Liver (tissue), 9 donors: Measurements from ENCODE around the gene PYGO2. TPM values are rescaled to one million over a fixed set of nuclear protein-coding genes. Genes with fewer than 3 reads are reported as not detected.

Experiments used
- DNase-seq: peaks from one replicate; pipeline ENCODE4 v3.0.0-alpha.2; 2017; ENCODE audit warnings: low spot score
- H3K27ac ChIP-seq, 2 donors: one replicate each; pipeline ENCODE4 v1.7.0; 2013; ENCODE audit warnings: inconsistent platforms in 2 of 2, low read length in 2 of 2, control low read depth in 1 of 2, low read depth in 1 of 2, mild to moderate bottlenecking in 1 of 2
- H3K27me3 ChIP-seq, 4 donors: one replicate each; pipeline versions ENCODE4 v1.6.1 to v1.7.0; 2013; ENCODE audit warnings: low read length in 3 of 4, inconsistent platforms in 1 of 4, mild to moderate bottlenecking in 1 of 4, moderate library complexity in 1 of 4; ENCODE audit not compliant: control insufficient read depth in 4 of 4, insufficient read depth in 4 of 4
- H3K36me3 ChIP-seq, 4 donors: one replicate each; pipeline versions ENCODE4 v1.6.1 to v1.7.0; 2013; ENCODE audit warnings: low read length in 3 of 4, mild to moderate bottlenecking in 3 of 4, low read depth in 1 of 4, moderate library complexity in 1 of 4; ENCODE audit not compliant: control insufficient read depth in 4 of 4, insufficient read depth in 3 of 4
- H3K4me1 ChIP-seq, 4 donors: one replicate each; pipeline versions ENCODE4 v1.6.1 to v1.7.0; 2013; ENCODE audit warnings: low read length in 3 of 4, mild to moderate bottlenecking in 3 of 4, moderate library complexity in 1 of 4; ENCODE audit not compliant: control insufficient read depth in 4 of 4, insufficient read depth in 4 of 4
- H3K4me3 ChIP-seq, 3 donors: one replicate each; pipeline versions ENCODE4 v1.6.1 to v1.7.0; 2013; ENCODE audit warnings: low read length in 3 of 3, control low read depth in 1 of 3, low read depth in 1 of 3, mild to moderate bottlenecking in 1 of 3
- H3K9ac ChIP-seq, 2 donors: one replicate each; pipeline ENCODE4 v1.7.0; 2013; ENCODE audit warnings: low read length in 2 of 2, mild to moderate bottlenecking in 2 of 2, moderate library complexity in 2 of 2, control low read depth in 1 of 2, low read depth in 1 of 2
- H3K9me3 ChIP-seq, 4 donors: one replicate each; pipeline versions ENCODE4 v1.6.1 to v1.7.0; 2013; ENCODE audit warnings: low read length in 3 of 4; ENCODE audit not compliant: control insufficient read depth in 4 of 4
- EGR1 ChIP-seq, 2 donors: IDR thresholded peaks; 2 replicates each; pipeline ENCODE4 v1.6.1; 2016 to 2018; ENCODE audit warnings: antibody characterized with exemption in 2 of 2, low read depth in 2 of 2
- FOXA1 ChIP-seq: IDR thresholded peaks from 2 replicates; pipeline ENCODE4 v1.6.1; 2016; ENCODE audit warnings: antibody characterized with exemption
- FOXA2 ChIP-seq: IDR thresholded peaks from 2 replicates; pipeline ENCODE4 v1.6.1; 2016; ENCODE audit warnings: antibody characterized with exemption
- GABPA ChIP-seq, 2 donors: IDR thresholded peaks in 1 of 2; conservative IDR thresholded peaks in 1 of 2; 2 replicates each; pipeline ENCODE4 v1.6.1; 2016; ENCODE audit warnings: antibody characterized with exemption in 2 of 2, mild to moderate bottlenecking in 1 of 2, moderate library complexity in 1 of 2
- HNF4A ChIP-seq, 2 donors: conservative IDR thresholded peaks; 2 replicates each; pipeline ENCODE4 v1.6.1; 2016; ENCODE audit warnings: antibody characterized with exemption in 2 of 2, mild to moderate bottlenecking in 2 of 2
- JUND ChIP-seq, 2 donors: IDR thresholded peaks; 2 replicates each; pipeline ENCODE4 v1.6.1; 2016; ENCODE audit warnings: antibody characterized with exemption in 2 of 2
- NR2F2 ChIP-seq: IDR thresholded peaks from 2 replicates; pipeline ENCODE4 v1.6.1; 2016; ENCODE audit warnings: antibody characterized with exemption
- RAD21 ChIP-seq, 2 donors: IDR thresholded peaks; 2 replicates each; pipeline ENCODE4 v1.6.1; 2016; ENCODE audit warnings: antibody characterized with exemption in 2 of 2, mild to moderate bottlenecking in 2 of 2
- RXRA ChIP-seq, 2 donors: IDR thresholded peaks; 2 replicates each; pipeline ENCODE4 v1.6.1; 2017 to 2018; ENCODE audit warnings: antibody characterized with exemption in 2 of 2, mild to moderate bottlenecking in 1 of 2
- SP1 ChIP-seq: IDR thresholded peaks from 2 replicates; pipeline ENCODE4 v1.6.1; 2018; ENCODE audit warnings: antibody characterized with exemption, mild to moderate bottlenecking
- TAF1 ChIP-seq: conservative IDR thresholded peaks from 2 replicates; pipeline ENCODE4 v1.6.1; 2016; ENCODE audit warnings: antibody characterized with exemption, mild to moderate bottlenecking
- YY1 ChIP-seq: IDR thresholded peaks from 2 replicates; pipeline ENCODE4 v1.6.1; 2016; ENCODE audit warnings: antibody characterized with exemption, mild to moderate bottlenecking
- WGBS: extraction: QIAGEN DNeasy Blood & Tissue Kit; methylation state at CpG from one replicate; pipeline ENCODE4 v1.1.7; 2013; 5-methylcytosine and 5-hydroxymethylcytosine counted together
- polyA plus RNA-seq, 2 donors: library from polyadenylated mRNA; stranded (reverse) in 1 of 2; unstranded in 1 of 2; fragments of 200-250 nt in 1 of 2; fragments of >200 nt in 1 of 2; fragmentation: Nextera tagmentation in 1 of 2; extraction: Ambion mirVana in 1 of 2; gene quantifications; one replicate each; pipeline versions ENCODE4 v1.2.1 to v1.2.3, GENCODE V29; 2013 to 2015
- total RNA-seq, 2 donors: library from RNA; depleted of rRNA; stranded (reverse); fragments of >200 nt; gene quantifications; one replicate each; pipeline ENCODE4 v1.2.3, GENCODE V29; 2014
- TF ChIP-seq, protein P1 (sequence below): IDR thresholded peaks from 2 replicates; pipeline ENCODE4 v1.6.1; 2016; ENCODE audit warnings: antibody characterized with exemption
- TF ChIP-seq, protein P2 (sequence below): fragments of 150-350 bp; IDR thresholded peaks from 2 replicates; pipeline ENCODE4 v1.5.1; 2017; ENCODE audit warnings: improper control_type of control experiment, low read depth, low read length; ENCODE audit not compliant: missing input control
- TF ChIP-seq, protein P3 (sequence below): IDR thresholded peaks from 2 replicates; pipeline ENCODE4 v1.6.1; 2016; ENCODE audit warnings: antibody characterized with exemption
- TF ChIP-seq, protein P4 (sequence below): IDR thresholded peaks from 2 replicates; pipeline ENCODE4 v1.6.1; 2016; ENCODE audit warnings: antibody characterized with exemption
- TF ChIP-seq, protein P5 (sequence below): IDR thresholded peaks from 2 replicates; pipeline ENCODE4 v1.6.1; 2016; ENCODE audit warnings: antibody characterized with exemption, mild to moderate bottlenecking
- donor health status: healthy.
- donor health status: healthy.
- donor health status: healthy.
- donor health status: healthy.
- donor health status: healthy.

The PYGO2 gene
- total and polyA plus RNA-seq, 4 donors = 5.0 to 8.2 (median 7.0) TPM

DNA sequence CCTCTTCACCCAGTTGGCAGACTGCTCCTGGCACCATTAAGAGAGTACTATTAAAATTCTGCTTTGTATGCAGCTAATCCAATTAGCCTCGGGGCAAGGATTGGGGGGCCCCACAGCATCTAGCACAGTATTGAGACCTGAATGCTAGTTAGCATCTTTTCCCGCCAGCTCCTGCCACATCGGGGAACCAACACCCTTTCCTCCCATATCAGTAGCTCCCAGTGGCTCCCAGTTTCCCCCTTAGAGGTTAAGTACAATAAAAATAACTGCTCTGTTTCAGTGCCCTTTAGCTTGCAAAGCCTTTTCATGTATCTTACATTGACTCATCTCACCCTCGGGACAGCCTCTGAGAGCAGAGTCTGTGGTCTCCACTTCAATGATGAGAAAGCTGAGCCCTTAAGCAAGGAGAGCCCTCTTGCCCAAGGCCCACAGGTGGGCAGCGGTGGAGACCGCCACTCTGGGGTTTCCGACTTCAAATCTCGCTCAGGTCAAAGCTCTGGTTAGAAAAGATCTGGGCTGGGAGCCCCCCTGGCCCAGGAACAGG is 20.9 kb downstream of the PYGO2 start:
- no peak for TF ChIP-seq TAF1
- TF ChIP-seq, protein P1, sequence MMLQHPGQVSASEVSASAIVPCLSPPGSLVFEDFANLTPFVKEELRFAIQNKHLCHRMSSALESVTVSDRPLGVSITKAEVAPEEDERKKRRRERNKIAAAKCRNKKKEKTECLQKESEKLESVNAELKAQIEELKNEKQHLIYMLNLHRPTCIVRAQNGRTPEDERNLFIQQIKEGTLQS = no peak
- TF ChIP-seq, protein P2, sequence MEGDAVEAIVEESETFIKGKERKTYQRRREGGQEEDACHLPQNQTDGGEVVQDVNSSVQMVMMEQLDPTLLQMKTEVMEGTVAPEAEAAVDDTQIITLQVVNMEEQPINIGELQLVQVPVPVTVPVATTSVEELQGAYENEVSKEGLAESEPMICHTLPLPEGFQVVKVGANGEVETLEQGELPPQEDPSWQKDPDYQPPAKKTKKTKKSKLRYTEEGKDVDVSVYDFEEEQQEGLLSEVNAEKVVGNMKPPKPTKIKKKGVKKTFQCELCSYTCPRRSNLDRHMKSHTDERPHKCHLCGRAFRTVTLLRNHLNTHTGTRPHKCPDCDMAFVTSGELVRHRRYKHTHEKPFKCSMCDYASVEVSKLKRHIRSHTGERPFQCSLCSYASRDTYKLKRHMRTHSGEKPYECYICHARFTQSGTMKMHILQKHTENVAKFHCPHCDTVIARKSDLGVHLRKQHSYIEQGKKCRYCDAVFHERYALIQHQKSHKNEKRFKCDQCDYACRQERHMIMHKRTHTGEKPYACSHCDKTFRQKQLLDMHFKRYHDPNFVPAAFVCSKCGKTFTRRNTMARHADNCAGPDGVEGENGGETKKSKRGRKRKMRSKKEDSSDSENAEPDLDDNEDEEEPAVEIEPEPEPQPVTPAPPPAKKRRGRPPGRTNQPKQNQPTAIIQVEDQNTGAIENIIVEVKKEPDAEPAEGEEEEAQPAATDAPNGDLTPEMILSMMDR = no peak
- TF ChIP-seq RAD21 (IDR thresholded peaks at IDR 0.05) = no peak
- no peak for TF ChIP-seq YY1
- TF ChIP-seq NR2F2 = no peak
- TF ChIP-seq, protein P3, sequence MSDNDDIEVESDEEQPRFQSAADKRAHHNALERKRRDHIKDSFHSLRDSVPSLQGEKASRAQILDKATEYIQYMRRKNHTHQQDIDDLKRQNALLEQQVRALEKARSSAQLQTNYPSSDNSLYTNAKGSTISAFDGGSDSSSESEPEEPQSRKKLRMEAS = no peak
- no peak for TF ChIP-seq JUND (IDR thresholded peaks at IDR 0.05)
- no peak for TF ChIP-seq FOXA1
- TF ChIP-seq, protein P4, sequence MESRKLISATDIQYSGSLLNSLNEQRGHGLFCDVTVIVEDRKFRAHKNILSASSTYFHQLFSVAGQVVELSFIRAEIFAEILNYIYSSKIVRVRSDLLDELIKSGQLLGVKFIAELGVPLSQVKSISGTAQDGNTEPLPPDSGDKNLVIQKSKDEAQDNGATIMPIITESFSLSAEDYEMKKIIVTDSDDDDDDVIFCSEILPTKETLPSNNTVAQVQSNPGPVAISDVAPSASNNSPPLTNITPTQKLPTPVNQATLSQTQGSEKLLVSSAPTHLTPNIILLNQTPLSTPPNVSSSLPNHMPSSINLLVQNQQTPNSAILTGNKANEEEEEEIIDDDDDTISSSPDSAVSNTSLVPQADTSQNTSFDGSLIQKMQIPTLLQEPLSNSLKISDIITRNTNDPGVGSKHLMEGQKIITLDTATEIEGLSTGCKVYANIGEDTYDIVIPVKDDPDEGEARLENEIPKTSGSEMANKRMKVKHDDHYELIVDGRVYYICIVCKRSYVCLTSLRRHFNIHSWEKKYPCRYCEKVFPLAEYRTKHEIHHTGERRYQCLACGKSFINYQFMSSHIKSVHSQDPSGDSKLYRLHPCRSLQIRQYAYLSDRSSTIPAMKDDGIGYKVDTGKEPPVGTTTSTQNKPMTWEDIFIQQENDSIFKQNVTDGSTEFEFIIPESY = no peak
- DNase-seq = no peak
- no peaks in the 10 kb centered on the region for H3K36me3 ChIP-seq
- H3K9ac ChIP-seq = no peak overlapping the region
- whole genome bisulfite sequencing = 91% methylated on average over 8 of the region's 8 CpGs
- H3K27me3 ChIP-seq = no peaks in the 10 kb centered on the region
- H3K9me3 ChIP-seq = no peaks in the 10 kb centered on the region
- H3K4me3 ChIP-seq = no peak overlapping the region
- no peak overlapping the region for H3K27ac ChIP-seq
- peaks cover 6 to 55% (median 35%) of the 10 kb centered on the region in 4 donors for H3K4me1 ChIP-seq

DNA sequence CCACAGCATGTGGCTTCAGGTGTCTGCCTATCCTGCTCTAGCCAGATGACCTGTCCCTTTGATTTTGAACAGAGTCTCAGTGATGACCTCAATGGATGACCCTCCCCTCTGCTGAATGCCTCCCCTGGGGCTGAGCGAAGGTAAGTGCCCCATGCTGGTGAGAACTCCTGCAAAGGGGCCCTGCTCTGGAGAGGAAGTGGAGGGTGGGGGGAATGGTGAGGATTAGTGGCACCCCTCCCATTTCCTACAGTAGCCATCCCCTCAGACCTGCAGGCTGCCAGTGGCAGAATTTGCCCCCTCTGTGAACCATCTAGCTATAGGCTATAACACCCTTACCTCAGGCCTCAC is 21.4 kb downstream of the PYGO2 start:
- WGBS = 97% methylated on average over 1 of the region's 1 CpG
- H3K4me1 ChIP-seq = peaks cover 6 to 55% (median 35%) of the 10 kb centered on the region in 4 donors
- no peak overlapping the region for H3K4me3 ChIP-seq
- no peak for DNase-seq
- no peaks in the 10 kb centered on the region for H3K27me3 ChIP-seq
- H3K9me3 ChIP-seq = no peaks in the 10 kb centered on the region
- no peak for TF ChIP-seq FOXA1
- TF ChIP-seq, protein P3 = no peak
- H3K36me3 ChIP-seq = no peaks in the 10 kb centered on the region
- no peak overlapping the region for H3K9ac ChIP-seq
- H3K27ac ChIP-seq = no peak overlapping the region

DNA sequence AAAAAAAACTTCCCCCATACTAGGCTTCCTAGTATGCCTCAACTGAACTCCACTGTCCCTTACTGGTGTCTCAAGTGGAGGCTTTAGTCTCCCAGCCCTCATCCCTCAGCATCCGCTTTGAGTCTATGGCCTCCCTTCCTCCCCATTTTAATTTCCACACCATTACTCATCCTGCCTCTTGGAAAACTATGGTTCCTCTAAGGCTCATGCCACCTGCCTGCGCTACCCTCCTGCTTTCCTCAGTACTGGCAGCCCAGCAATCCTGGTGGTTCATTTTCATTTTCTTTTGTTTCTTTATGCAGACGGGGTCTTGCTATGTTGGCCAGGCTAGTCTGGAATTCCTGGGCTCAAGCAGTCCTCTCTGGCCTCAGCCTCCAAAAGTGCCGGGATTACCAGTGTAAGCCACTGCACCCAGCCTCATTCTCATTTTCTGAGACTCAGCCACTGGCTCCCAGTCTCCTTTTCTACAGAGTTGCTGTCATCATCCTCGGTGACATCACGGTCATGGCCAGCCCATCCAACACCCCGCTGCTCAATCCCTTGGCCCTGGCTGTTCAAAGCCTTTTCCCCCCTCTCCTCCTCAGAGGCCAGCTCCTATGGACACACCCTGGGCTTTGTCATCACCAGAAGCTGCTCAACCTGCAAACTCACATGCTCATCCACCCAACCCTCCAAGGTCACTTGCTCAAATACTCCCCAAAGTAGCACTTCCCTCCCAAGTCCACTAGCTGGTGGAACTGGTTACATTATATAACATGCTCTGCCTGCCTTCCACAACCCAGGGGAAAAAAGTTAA is 22.8 kb downstream of the PYGO2 start:
- Histone ChIP-seq H3K9me3 (no peaks in the 10 kb centered on the region), H3K27ac (peak overlapping the region in 1 of 2 donors; percentile 100), H3K36me3 (no peaks in the 10 kb centered on the region), H3K4me3 (no peak overlapping the region), H3K27me3 (no peaks in the 10 kb centered on the region), H3K9ac (no peak overlapping the region), H3K4me1 (peaks cover 0 to 42% (median 23%) of the 10 kb centered on the region in 4 donors)
- no peak for DNase-seq
- 96% methylated on average over 7 of the region's 7 CpGs for WGBS
- TF ChIP-seq SP1 (no peak), NR2F2 (no peak), FOXA1 (no peak), JUND (IDR thresholded peaks at IDR 0.05) (no peak), TAF1 (no peak), YY1 (no peak), EGR1 (IDR thresholded peaks at IDR 0.05; ENCODE audit: low read depth in 2 of 2) (no peak), GABPA (IDR thresholded peaks at IDR 0.05 in 1 of 2, conservative IDR thresholded peaks at IDR 0.05 in 1 of 2) (no peak), RAD21 (IDR thresholded peaks at IDR 0.05) (no peak), HNF4A (conservative IDR thresholded peaks at IDR 0.05) (no peak), RXRA (IDR thresholded peaks at IDR 0.05) (no peak), FOXA2 (no peak)
- TF ChIP-seq, protein P5, sequence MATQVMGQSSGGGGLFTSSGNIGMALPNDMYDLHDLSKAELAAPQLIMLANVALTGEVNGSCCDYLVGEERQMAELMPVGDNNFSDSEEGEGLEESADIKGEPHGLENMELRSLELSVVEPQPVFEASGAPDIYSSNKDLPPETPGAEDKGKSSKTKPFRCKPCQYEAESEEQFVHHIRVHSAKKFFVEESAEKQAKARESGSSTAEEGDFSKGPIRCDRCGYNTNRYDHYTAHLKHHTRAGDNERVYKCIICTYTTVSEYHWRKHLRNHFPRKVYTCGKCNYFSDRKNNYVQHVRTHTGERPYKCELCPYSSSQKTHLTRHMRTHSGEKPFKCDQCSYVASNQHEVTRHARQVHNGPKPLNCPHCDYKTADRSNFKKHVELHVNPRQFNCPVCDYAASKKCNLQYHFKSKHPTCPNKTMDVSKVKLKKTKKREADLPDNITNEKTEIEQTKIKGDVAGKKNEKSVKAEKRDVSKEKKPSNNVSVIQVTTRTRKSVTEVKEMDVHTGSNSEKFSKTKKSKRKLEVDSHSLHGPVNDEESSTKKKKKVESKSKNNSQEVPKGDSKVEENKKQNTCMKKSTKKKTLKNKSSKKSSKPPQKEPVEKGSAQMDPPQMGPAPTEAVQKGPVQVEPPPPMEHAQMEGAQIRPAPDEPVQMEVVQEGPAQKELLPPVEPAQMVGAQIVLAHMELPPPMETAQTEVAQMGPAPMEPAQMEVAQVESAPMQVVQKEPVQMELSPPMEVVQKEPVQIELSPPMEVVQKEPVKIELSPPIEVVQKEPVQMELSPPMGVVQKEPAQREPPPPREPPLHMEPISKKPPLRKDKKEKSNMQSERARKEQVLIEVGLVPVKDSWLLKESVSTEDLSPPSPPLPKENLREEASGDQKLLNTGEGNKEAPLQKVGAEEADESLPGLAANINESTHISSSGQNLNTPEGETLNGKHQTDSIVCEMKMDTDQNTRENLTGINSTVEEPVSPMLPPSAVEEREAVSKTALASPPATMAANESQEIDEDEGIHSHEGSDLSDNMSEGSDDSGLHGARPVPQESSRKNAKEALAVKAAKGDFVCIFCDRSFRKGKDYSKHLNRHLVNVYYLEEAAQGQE = no peak
- TF ChIP-seq, protein P1 = no peak
- TF ChIP-seq, protein P3 = no peak
